ENCODE data around the gene STX16.
A peak's percentile ranks its signal among the peaks of the same experiment; 100 is the strongest.

The STX16 gene

GRCh38 chr20:58650776-58651558 lies at the start of gene STX16:
TSS of gene STX16 (plus strand) at chr20:58651283. CDS start at chr20:58652007, 724 bp downstream.
- peak; percentile 90 for ATAC-seq
- peak; percentile 92 for DNase-seq

- ATAC-seq (no peak), DNase-seq (no peak)
Measured at GRCh38 chr20:58602124-58602523, 49.0 kb upstream of the STX16 start.

GRCh38 chr20:58603721-58604120 lies 47.4 kb upstream of the STX16 start:
- ATAC-seq, result no peak
- DNase-seq, result no peak

- DNase-seq, result no peak
- no peak for ATAC-seq
Measured at GRCh38 chr20:58604128-58604881, 46.8 kb upstream of the STX16 start.

- DNase-seq (no peak), ATAC-seq (no peak)
Measured at GRCh38 chr20:58605292-58606065, 45.6 kb upstream of the STX16 start.

GRCh38 chr20:58606184-58606583 lies 44.9 kb upstream of the STX16 start:
- DNase-seq (no peak), ATAC-seq (no peak)

- no peak for ATAC-seq
- no peak for DNase-seq
Measured at GRCh38 chr20:58608096-58608840, 42.8 kb upstream of the STX16 start.

GRCh38 chr20:58609026-58609425 lies 42.1 kb upstream of the STX16 start:
- ATAC-seq (no peak), DNase-seq (no peak)

GRCh38 chr20:58610071-58610800 lies 40.8 kb upstream of the STX16 start:
- ATAC-seq (no peak), DNase-seq (no peak)

GRCh38 chr20:58610811-58611210 lies 40.3 kb upstream of the STX16 start:
- no peak for DNase-seq
- ATAC-seq, result no peak

- DNase-seq, result no peak
Measured at GRCh38 chr20:58611236-58612030, 39.6 kb upstream of the STX16 start.

GRCh38 chr20:58612121-58612691 lies 38.9 kb upstream of the STX16 start:
- DNase-seq, result no peak

More at GRCh38 chr20:58611236-58612030, 39.6 kb upstream of the STX16 start:
- ATAC-seq, result no peak

GRCh38 chr20:58613061-58613854 lies 37.8 kb upstream of the STX16 start:
- DNase-seq (no peak), ATAC-seq (no peak)

More at GRCh38 chr20:58612121-58612691, 38.9 kb upstream of the STX16 start:
- no peak for ATAC-seq

GRCh38 chr20:58614366-58614765 lies 36.7 kb upstream of the STX16 start:
- ATAC-seq (no peak), DNase-seq (no peak)

- DNase-seq (no peak), ATAC-seq (no peak)
Measured at GRCh38 chr20:58614984-58615760, 35.9 kb upstream of the STX16 start.

- DNase-seq, result no peak
- no peak for ATAC-seq
Measured at GRCh38 chr20:58616411-58616810, 34.7 kb upstream of the STX16 start.

- ATAC-seq (no peak), DNase-seq (no peak)
Measured at GRCh38 chr20:58617158-58617557, 33.9 kb upstream of the STX16 start.

- DNase-seq (no peak), ATAC-seq (no peak)
Measured at GRCh38 chr20:58618351-58619076, 32.6 kb upstream of the STX16 start.

All from stimulated activated naive CD8-positive, alpha-beta T cell treated with anti-CD3 and anti-CD28 coated beads, Interleukin-15, Interleukin-2, amounts not matched to agents 100 U/mL and 50 U/mL, for 24 hours (primary cell).